Right kidney (tissue), 9 donors: ENCODE measurements around the gene SCAMP3.
"Not testable (repeated sequence)": the region's sequence is repeated elsewhere in the genome, so short reads cannot be mapped to it uniquely, and the experiment has no call there.

Source experiments
- DNase-seq: peaks from one replicate; pipeline ENCODE4 v3.0.0-alpha.2; 2016
- long read RNA-seq, 8 donors: transcript quantifications; one replicate each; lab custom pipeline, GENCODE V29; 2026

SCAMP3 gene
- long read RNA-seq, donor 1, transcript SCAMP3-201 (9 exons, 1,446 nt): major isoform, 21 of 27 reads
- long read RNA-seq, donor 1, partial matches to known transcripts: 0 of 27 reads
- long read RNA-seq, donor 1, other reads (novel, unspliced or antisense): 0 of 27 reads
- long read RNA-seq, donor 2, transcript SCAMP3-201 (9 exons, 1,446 nt): major isoform, 5 of 11 reads
- long read RNA-seq, donor 2, partial matches to known transcripts: 0 of 11 reads
- long read RNA-seq, donor 2, other reads (novel, unspliced or antisense): 0 of 11 reads
- long read RNA-seq, donor 3, transcript SCAMP3-201 (9 exons, 1,446 nt): major isoform, 10 of 12 reads
- long read RNA-seq, donor 3, partial matches to known transcripts: 0 of 12 reads
- long read RNA-seq, donor 3, other reads (novel, unspliced or antisense): 0 of 12 reads
- long read RNA-seq, donor 4, transcript SCAMP3-201 (9 exons, 1,446 nt): major isoform, 15 of 25 reads
- long read RNA-seq, donor 4, transcript SCAMP3-202 (8 exons, 1,537 nt): minor isoform, 5 of 25 reads
- long read RNA-seq, donor 4, partial matches to known transcripts: 0 of 25 reads
- long read RNA-seq, donor 4, other reads (novel, unspliced or antisense): 0 of 25 reads
- long read RNA-seq, donor 5, transcript SCAMP3-201 (9 exons, 1,446 nt): major isoform, 21 of 25 reads
- long read RNA-seq, donor 5, partial matches to known transcripts: 0 of 25 reads
- long read RNA-seq, donor 5, other reads (novel, unspliced or antisense): 0 of 25 reads
- long read RNA-seq, donor 6, transcript SCAMP3-201 (9 exons, 1,446 nt): major isoform, 12 of 14 reads
- long read RNA-seq, donor 6, partial matches to known transcripts: 0 of 14 reads
- long read RNA-seq, donor 6, other reads (novel, unspliced or antisense): 0 of 14 reads
- long read RNA-seq, donor 7, transcript SCAMP3-201 (9 exons, 1,446 nt): major isoform, 17 of 21 reads
- long read RNA-seq, donor 7, partial matches to known transcripts: 0 of 21 reads
- long read RNA-seq, donor 7, other reads (novel, unspliced or antisense): 0 of 21 reads
- long read RNA-seq, donor 8, transcript SCAMP3-202 (8 exons, 1,537 nt): minor isoform, 7 of 27 reads
- long read RNA-seq, donor 8, transcript SCAMP3-201 (9 exons, 1,446 nt): major isoform, 20 of 27 reads
- long read RNA-seq, donor 8, partial matches to known transcripts: 0 of 27 reads
- long read RNA-seq, donor 8, other reads (novel, unspliced or antisense): 0 of 27 reads

DNA sequence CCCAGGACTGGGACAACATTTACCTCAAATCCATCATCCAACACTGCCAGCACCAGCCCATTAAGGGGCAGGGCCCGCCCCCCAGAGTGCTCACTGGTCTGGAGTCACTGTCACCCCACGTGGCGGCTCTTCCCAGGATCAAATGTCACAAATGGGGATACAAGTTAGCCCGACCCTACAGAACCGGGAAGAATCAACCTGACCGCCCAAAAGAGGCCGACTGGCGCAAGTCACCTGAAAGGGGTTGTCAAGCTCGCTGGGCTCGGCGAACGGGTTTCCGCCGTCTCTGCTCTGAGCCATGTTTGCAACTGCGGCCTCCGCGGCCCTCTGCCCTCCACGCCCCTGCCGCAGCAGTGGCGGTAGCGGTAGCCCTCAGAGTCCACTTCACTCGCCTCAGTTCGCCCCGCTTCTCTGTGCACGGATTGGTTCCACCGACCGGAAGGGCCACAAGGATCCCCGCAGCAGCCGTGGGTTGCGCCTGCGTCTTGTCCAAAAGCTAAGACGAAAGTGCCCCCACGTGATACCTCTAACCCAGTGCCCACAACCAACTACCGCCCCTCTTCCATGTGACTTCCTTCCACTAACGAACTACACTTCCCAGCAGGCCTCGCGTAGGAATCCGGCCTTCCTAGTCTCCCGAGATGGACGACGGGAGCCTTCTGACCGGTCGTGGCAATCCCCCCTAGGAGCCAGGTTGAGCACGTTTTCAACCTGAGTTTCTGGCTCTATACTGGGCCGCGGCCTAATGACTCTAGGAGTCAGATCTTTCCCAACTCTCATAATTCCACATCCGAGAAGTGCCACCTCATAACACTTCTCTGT, at the start of gene SCAMP3:
SCAMP3 (minus strand) TSS at position 509 of the 822 bp plus-strand sequence; CDS start at position 300, 209 bp downstream.
- DNase-seq: peak; percentile 79

DNA sequence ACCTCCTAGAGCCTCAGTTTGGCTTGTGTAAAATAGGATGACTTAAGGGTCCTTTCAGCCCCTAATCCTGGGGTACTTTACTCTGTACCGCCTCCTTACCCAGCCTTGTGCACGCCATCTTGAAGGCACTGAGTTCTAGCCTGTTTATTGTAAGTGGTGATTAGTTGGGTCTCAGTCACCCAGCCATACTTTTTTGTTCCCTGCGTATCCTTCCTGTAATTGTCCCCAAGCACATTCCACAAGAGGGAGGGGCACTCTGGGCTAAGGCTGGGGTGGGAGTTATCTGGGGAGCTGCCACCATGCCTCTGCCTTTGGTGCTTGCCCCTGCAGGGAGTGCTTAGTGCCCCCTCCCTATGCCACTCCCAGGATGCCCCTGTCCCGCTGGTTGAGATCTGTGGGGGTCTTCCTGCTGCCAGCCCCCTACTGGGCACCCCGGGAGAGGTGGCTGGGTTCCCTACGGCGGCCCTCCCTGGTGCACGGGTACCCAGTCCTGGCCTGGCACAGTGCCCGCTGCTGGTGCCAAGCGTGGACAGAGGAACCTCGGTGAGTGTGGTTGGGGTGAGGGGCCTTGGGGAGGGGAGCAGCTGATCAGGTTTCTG, 47.4 kb upstream of the SCAMP3 start:
- DNase-seq: peak; percentile 52

GRCh38 chr1:155308493-155309422, 46.6 kb upstream of the SCAMP3 start, which contains the start of gene FDPS:
FDPS (plus strand) TSS chr1:155308866; CDS start chr1:155309790, 924 bp downstream.
- DNase-seq: peak; percentile 87

DNA sequence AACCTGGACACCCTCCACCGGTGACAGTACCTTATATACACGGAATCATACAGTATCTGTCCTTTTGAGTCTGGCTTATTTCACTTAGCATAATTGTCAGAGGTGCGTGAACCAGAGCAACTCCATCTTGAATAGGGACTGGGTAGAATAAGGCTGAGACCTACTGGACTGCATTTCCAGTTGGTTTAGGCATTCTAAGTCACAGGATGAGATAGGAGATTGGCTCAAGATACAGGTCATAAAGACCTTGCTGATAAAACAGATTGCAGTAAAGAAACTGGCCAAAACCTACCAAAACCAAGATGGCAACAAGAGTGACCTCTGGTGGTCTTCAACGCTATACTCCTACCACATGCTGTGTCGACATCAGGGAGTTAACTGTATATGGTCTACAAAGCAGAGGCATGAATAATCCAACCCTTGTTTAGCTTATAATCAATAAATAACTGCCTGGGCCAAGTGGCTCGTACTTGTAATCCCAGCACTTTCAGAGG, 45.1 kb upstream of the SCAMP3 start:
- no peak for DNase-seq

- DNase-seq: no peak
These were observed 43.8 kb upstream of the SCAMP3 start for GRCh38 chr1:155305881-155306391.

- no peak for DNase-seq
These were observed 42.5 kb upstream of the SCAMP3 start for GRCh38 chr1:155304558-155305063.

DNA sequence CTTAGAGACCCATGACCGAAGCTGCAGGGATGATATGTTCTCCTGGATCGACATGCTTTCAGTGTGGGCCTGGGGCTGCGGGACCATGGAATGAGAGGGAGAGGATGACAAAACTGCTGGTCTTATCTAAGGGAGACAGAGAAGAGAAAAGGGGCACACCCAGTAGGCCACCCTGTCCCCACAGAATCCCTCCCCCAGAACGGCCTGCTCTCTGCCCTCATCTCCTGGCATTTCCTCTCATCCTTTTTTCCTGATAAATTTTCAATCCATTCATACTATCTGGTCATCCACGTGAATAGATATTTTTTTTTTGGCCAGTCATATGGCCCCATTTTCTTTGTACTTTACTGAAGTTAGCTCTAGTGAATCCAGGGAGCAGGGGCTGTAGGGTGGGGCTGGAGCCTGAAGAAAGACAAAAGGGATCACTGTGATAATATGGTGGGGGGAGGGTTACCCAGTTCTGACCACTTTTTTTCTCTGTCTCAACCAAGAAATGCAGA, 39.2 kb upstream of the SCAMP3 start, which contains the start of gene PKLR:
PKLR (minus strand) TSS at position 97 of the 500 bp plus-strand sequence; CDS start at position 54, 43 bp downstream.
- no peak for DNase-seq

GRCh38 chr1:155300553-155301329, 38.6 kb upstream of the SCAMP3 start:
- DNase-seq: no peak

GRCh38 chr1:155300024-155300423, 37.9 kb upstream of the SCAMP3 start:
- no peak for DNase-seq

DNA sequence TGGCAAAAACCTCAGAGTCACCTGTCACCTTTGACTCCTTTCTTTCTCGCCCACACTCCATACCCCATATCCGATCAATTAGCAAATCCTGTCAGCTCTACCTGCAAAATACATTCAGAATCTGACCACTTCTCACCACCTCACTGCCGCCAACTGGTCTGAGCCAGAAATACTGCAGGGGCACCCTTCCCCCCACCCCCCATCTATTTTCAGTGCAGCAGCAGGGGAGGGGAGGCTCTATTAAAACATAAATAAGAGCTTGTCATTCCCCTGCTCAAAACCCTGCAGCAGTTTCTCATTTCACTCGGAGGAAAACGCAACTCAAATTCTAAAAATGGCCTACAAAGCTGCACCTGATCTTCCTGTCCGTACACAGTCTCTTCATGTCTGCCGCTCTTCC, 35.2 kb upstream of the SCAMP3 start:
- DNase-seq: no peak

DNA sequence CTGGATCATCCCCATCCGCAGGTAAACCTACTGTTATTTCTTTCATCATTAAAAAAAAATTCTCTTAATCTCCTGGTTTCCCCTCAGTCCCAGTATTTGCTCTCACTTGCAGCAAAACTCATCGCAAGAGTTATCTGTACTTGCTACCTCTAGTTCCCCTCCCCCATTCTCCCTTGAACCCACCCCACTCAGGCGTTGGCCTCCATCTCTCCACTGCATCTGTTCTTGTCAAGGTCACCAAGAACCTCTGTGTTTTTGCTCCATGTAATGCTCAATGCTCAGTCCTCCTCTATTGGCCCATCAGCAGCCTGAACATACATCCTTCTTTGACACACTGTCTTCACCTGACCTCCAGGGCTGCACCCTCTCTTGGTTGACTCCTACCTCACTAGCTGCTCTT, 34.5 kb upstream of the SCAMP3 start:
- no peak for DNase-seq

- no peak for DNase-seq
These were observed 33.7 kb upstream of the SCAMP3 start for GRCh38 chr1:155295942-155296267.

- no peak for DNase-seq
These were observed 33.2 kb upstream of the SCAMP3 start for GRCh38 chr1:155295183-155295941.

DNA sequence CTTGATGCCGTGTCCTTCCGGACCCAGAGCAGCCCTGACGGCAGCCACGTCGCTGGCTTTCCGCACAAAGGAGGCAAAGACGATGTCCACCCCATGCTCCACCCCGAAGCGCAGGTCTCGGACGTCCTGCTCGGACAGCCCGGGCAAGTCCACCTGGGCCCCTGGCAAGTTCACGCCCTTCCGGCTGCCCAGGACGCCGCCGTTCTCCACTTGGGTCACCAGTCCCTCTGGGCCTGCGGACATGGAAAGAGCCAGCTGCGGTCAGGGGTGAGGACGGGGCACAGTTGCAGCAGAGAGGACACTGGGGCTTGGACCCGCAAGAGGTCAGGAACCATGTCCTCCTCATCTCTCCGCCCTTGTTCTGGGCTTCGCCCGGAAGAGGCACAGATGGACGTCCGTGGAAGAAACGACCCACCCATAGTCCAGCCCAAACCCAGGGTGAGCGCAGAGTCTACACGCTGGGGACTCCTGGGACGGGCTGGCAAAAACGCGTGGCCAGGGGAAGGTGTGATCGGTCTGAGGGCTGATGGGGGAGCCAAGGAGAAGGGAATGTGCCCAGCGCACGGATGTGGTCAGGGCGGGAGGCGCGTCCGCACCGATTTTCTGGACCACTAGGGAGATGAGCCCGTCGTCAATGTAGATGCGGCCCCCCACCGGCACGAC, 32.5 kb upstream of the SCAMP3 start:
- no peak for DNase-seq

DNA sequence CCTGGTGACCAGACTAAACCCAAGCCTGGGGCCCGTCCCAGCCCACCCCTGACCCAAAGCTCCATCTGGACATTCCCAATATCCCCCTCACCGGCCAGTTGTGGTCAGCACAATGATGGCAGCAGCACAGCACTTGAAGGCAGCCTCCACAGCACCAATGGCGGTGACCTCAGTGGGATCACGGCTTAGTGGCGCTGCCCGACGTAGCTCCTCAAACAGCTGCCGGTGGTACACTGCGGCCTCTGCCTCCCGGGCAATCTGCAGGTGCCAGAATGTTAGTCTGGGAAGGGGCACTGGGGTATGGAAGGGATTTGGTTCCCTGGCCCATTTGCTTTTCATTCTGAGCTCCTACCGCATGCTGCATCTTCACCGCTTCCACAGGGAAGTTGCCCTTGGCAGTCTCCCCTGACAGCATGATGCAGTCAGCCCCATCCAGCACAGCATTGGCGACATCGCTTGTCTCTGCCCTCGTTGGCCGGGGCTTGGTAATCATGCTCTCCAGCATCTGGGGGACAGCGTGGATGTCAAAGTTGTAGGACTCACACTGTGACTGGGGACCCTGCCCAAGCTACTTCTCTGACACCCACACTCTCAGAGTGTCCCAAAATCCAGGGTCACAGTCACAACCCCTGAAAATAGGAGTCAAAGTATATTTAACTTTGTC, 31.1 kb upstream of the SCAMP3 start:
- no peak for DNase-seq

DNA sequence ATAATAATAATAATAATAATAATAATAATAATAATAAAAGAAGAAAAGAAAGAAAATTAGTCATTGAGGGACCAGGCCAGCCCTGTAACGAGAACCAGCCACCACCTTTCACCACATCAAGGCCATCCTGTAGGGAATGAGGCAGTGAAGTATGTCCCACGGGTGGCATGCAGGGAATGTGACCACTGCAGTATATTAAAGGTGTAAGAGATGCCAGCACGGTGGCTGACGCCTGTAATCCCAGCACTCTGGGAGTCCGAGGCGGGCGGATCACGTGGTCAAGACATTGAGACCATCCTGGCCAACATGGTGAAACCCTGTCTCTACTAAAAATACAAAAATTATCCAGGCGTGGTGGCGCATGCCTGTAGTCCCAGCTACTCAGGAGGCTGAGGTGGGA, 28.8 kb upstream of the SCAMP3 start:
- not testable (repeated sequence) for DNase-seq
